Liver (tissue), 9 donors: ENCODE results near the gene NUP37. TPM values are rescaled to one million over a fixed set of nuclear protein-coding genes. Genes with fewer than 3 reads are reported as not detected.

Experiments used
- DNase-seq: peaks from one replicate; pipeline ENCODE4 v3.0.0-alpha.2; 2017; ENCODE audit warnings: low spot score
- H3K27ac ChIP-seq, 2 donors: one replicate each; pipeline ENCODE4 v1.7.0; 2013; ENCODE audit warnings: inconsistent platforms in 2 of 2, low read length in 2 of 2, control low read depth in 1 of 2, low read depth in 1 of 2, mild to moderate bottlenecking in 1 of 2
- H3K27me3 ChIP-seq, 4 donors: one replicate each; pipeline versions ENCODE4 v1.6.1 to v1.7.0; 2013; ENCODE audit warnings: low read length in 3 of 4, inconsistent platforms in 1 of 4, mild to moderate bottlenecking in 1 of 4, moderate library complexity in 1 of 4; ENCODE audit not compliant: control insufficient read depth in 4 of 4, insufficient read depth in 4 of 4
- H3K36me3 ChIP-seq, 4 donors: one replicate each; pipeline versions ENCODE4 v1.6.1 to v1.7.0; 2013; ENCODE audit warnings: low read length in 3 of 4, mild to moderate bottlenecking in 3 of 4, low read depth in 1 of 4, moderate library complexity in 1 of 4; ENCODE audit not compliant: control insufficient read depth in 4 of 4, insufficient read depth in 3 of 4
- H3K4me1 ChIP-seq, 4 donors: one replicate each; pipeline versions ENCODE4 v1.6.1 to v1.7.0; 2013; ENCODE audit warnings: low read length in 3 of 4, mild to moderate bottlenecking in 3 of 4, moderate library complexity in 1 of 4; ENCODE audit not compliant: control insufficient read depth in 4 of 4, insufficient read depth in 4 of 4
- H3K4me3 ChIP-seq, 3 donors: one replicate each; pipeline versions ENCODE4 v1.6.1 to v1.7.0; 2013; ENCODE audit warnings: low read length in 3 of 3, control low read depth in 1 of 3, low read depth in 1 of 3, mild to moderate bottlenecking in 1 of 3
- H3K9ac ChIP-seq, 2 donors: one replicate each; pipeline ENCODE4 v1.7.0; 2013; ENCODE audit warnings: low read length in 2 of 2, mild to moderate bottlenecking in 2 of 2, moderate library complexity in 2 of 2, control low read depth in 1 of 2, low read depth in 1 of 2
- H3K9me3 ChIP-seq, 4 donors: one replicate each; pipeline versions ENCODE4 v1.6.1 to v1.7.0; 2013; ENCODE audit warnings: low read length in 3 of 4; ENCODE audit not compliant: control insufficient read depth in 4 of 4
- ATF3 ChIP-seq: IDR thresholded peaks from 2 replicates; pipeline ENCODE4 v1.6.1; 2016; ENCODE audit warnings: antibody characterized with exemption
- CTCF ChIP-seq: fragments of 150-350 bp; IDR thresholded peaks from 2 replicates; pipeline ENCODE4 v1.5.1; 2017; ENCODE audit warnings: improper control_type of control experiment, low read depth, low read length; ENCODE audit not compliant: missing input control
- EGR1 ChIP-seq, 2 donors: IDR thresholded peaks; 2 replicates each; pipeline ENCODE4 v1.6.1; 2016 to 2018; ENCODE audit warnings: antibody characterized with exemption in 2 of 2, low read depth in 2 of 2
- FOXA1 ChIP-seq: IDR thresholded peaks from 2 replicates; pipeline ENCODE4 v1.6.1; 2016; ENCODE audit warnings: antibody characterized with exemption
- FOXA2 ChIP-seq: IDR thresholded peaks from 2 replicates; pipeline ENCODE4 v1.6.1; 2016; ENCODE audit warnings: antibody characterized with exemption
- GABPA ChIP-seq, 2 donors: IDR thresholded peaks in 1 of 2; conservative IDR thresholded peaks in 1 of 2; 2 replicates each; pipeline ENCODE4 v1.6.1; 2016; ENCODE audit warnings: antibody characterized with exemption in 2 of 2, mild to moderate bottlenecking in 1 of 2, moderate library complexity in 1 of 2
- HNF4A ChIP-seq, 2 donors: conservative IDR thresholded peaks; 2 replicates each; pipeline ENCODE4 v1.6.1; 2016; ENCODE audit warnings: antibody characterized with exemption in 2 of 2, mild to moderate bottlenecking in 2 of 2
- HNF4G ChIP-seq: IDR thresholded peaks from 2 replicates; pipeline ENCODE4 v1.6.1; 2016; ENCODE audit warnings: antibody characterized with exemption
- JUND ChIP-seq, 2 donors: IDR thresholded peaks; 2 replicates each; pipeline ENCODE4 v1.6.1; 2016; ENCODE audit warnings: antibody characterized with exemption in 2 of 2
- MAX ChIP-seq: IDR thresholded peaks from 2 replicates; pipeline ENCODE4 v1.6.1; 2016; ENCODE audit warnings: antibody characterized with exemption
- NR2F2 ChIP-seq: IDR thresholded peaks from 2 replicates; pipeline ENCODE4 v1.6.1; 2016; ENCODE audit warnings: antibody characterized with exemption
- RAD21 ChIP-seq, 2 donors: IDR thresholded peaks; 2 replicates each; pipeline ENCODE4 v1.6.1; 2016; ENCODE audit warnings: antibody characterized with exemption in 2 of 2, mild to moderate bottlenecking in 2 of 2
- REST ChIP-seq: IDR thresholded peaks from 2 replicates; pipeline ENCODE4 v1.6.1; 2016; ENCODE audit warnings: antibody characterized with exemption, mild to moderate bottlenecking
- RXRA ChIP-seq, 2 donors: IDR thresholded peaks; 2 replicates each; pipeline ENCODE4 v1.6.1; 2017 to 2018; ENCODE audit warnings: antibody characterized with exemption in 2 of 2, mild to moderate bottlenecking in 1 of 2
- SP1 ChIP-seq: IDR thresholded peaks from 2 replicates; pipeline ENCODE4 v1.6.1; 2018; ENCODE audit warnings: antibody characterized with exemption, mild to moderate bottlenecking
- TAF1 ChIP-seq: conservative IDR thresholded peaks from 2 replicates; pipeline ENCODE4 v1.6.1; 2016; ENCODE audit warnings: antibody characterized with exemption, mild to moderate bottlenecking
- YY1 ChIP-seq: IDR thresholded peaks from 2 replicates; pipeline ENCODE4 v1.6.1; 2016; ENCODE audit warnings: antibody characterized with exemption, mild to moderate bottlenecking
- ZBTB33 ChIP-seq: IDR thresholded peaks from 2 replicates; pipeline ENCODE4 v1.6.1; 2016; ENCODE audit warnings: antibody characterized with exemption
- WGBS: extraction: QIAGEN DNeasy Blood & Tissue Kit; methylation state at CpG from one replicate; pipeline ENCODE4 v1.1.7; 2013; 5-methylcytosine and 5-hydroxymethylcytosine counted together
- polyA plus RNA-seq, 2 donors: library from polyadenylated mRNA; stranded (reverse) in 1 of 2; unstranded in 1 of 2; fragments of 200-250 nt in 1 of 2; fragments of >200 nt in 1 of 2; fragmentation: Nextera tagmentation in 1 of 2; extraction: Ambion mirVana in 1 of 2; gene quantifications; one replicate each; pipeline versions ENCODE4 v1.2.1 to v1.2.3, GENCODE V29; 2013 to 2015
- total RNA-seq, 2 donors: library from RNA; depleted of rRNA; stranded (reverse); fragments of >200 nt; gene quantifications; one replicate each; pipeline ENCODE4 v1.2.3, GENCODE V29; 2014
- donor health status: healthy.
- donor health status: healthy.
- donor health status: healthy.
- donor health status: healthy.
- donor health status: healthy.

NUP37 gene
- total and polyA plus RNA-seq, 4 donors = 7.3 to 24.5 (median 8.5) TPM

GRCh38 chr12:102063069-102063468, 56.8 kb downstream of the NUP37 start:
- Histone ChIP-seq H3K4me1 (peaks cover 0 to 10% (median 3%) of the 10 kb centered on the region in 4 donors), H3K4me3 (no peak overlapping the region), H3K36me3 (peaks cover 0 to 4% (median 0%) of the 10 kb centered on the region in 4 donors), H3K27me3 (no peaks in the 10 kb centered on the region), H3K27ac (no peak overlapping the region), H3K9ac (no peak overlapping the region), H3K9me3 (no peaks in the 10 kb centered on the region)
- TF ChIP-seq HNF4A (conservative IDR thresholded peaks at IDR 0.05) (no peak), ATF3 (no peak), RAD21 (IDR thresholded peaks at IDR 0.05) (no peak), ZBTB33 (no peak), FOXA2 (no peak), NR2F2 (no peak)
- WGBS = 98% methylated on average over 3 of the region's 3 CpGs
- no peak for DNase-seq

DNA sequence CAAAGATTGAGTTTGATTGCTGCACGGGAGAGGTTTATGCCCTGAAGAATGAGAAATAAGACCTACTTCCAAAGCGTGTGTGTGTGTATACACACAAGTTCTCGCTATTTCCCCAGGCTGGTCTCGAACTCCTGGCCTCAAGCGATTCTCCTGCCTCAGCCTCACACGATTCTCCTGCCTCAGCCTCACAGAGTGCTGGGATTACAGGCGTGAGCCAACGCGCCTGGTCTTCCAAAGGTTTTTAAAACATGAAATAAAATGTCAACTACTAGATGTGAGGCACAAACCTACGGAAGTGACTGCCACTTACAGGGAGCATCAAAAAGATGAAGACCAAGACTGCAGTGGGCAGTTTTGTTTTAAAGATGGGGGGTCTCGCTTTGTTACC, 57.5 kb downstream of the NUP37 start:
- no peak overlapping the region for H3K9ac ChIP-seq
- no peaks in the 10 kb centered on the region for H3K9me3 ChIP-seq
- H3K4me1 ChIP-seq = peaks cover 0 to 10% (median 3%) of the 10 kb centered on the region in 4 donors
- peaks cover 0 to 4% (median 0%) of the 10 kb centered on the region in 4 donors for H3K36me3 ChIP-seq
- H3K27ac ChIP-seq = no peak overlapping the region
- no peak overlapping the region for H3K4me3 ChIP-seq
- DNase-seq = no peak
- TF ChIP-seq RXRA (IDR thresholded peaks at IDR 0.05) (no peak), HNF4G (no peak), ATF3 (no peak), HNF4A (conservative IDR thresholded peaks at IDR 0.05) (no peak), RAD21 (IDR thresholded peaks at IDR 0.05) (no peak), CTCF (no peak), REST (no peak), GABPA (IDR thresholded peaks at IDR 0.05 in 1 of 2, conservative IDR thresholded peaks at IDR 0.05 in 1 of 2) (no peak), YY1 (no peak), FOXA2 (no peak), TAF1 (no peak), ZBTB33 (no peak), JUND (IDR thresholded peaks at IDR 0.05) (no peak), NR2F2 (no peak), SP1 (no peak), MAX (no peak), FOXA1 (no peak), EGR1 (IDR thresholded peaks at IDR 0.05; ENCODE audit: low read depth in 2 of 2) (no peak)
- 86% methylated on average over 11 of the region's 11 CpGs for WGBS
- no peaks in the 10 kb centered on the region for H3K27me3 ChIP-seq
